ENCODE data around the gene ZFYVE21. TPM values are rescaled to one million over a fixed set of nuclear protein-coding genes. Genes with fewer than 3 reads are reported as not detected.

Gene ZFYVE21
- total RNA-seq, 2 experiments from 2014 or later = 17.4 to 18.6 TPM

DNA sequence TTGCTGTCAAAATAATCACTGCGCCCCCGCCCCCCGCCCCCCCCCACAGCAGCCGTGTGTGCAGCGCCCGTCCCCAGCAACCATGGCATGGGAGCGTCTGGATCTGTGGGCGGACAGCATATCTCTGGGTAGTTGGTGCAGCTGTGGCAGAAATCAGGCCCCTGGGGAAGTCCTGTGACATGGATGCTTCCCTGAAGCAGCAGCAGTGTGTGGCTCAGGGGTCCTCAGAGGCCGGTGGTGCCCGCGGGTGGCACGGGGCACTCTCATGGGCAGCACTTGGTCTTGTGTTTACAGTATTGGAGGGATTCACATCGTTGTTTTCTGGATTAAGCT, 19.6 kb upstream of the ZFYVE21 start:
- Mint-ChIP-seq H3K36me3 (peaks cover 4% of the 10 kb centered on the region), H3K4me1 (no peaks in the 10 kb centered on the region), H3K27me3 (no peaks in the 10 kb centered on the region), H3K27ac (no peak overlapping the region), H3K9me3 (ENCODE audit: low read depth) (no peaks in the 10 kb centered on the region), H3K4me3 (no peak overlapping the region)
- DNase-seq (no peak), ATAC-seq (no peak)
- CTCF ChIA-PET = no interaction called here

- Mint-ChIP-seq H3K4me1 (no peaks in the 10 kb centered on the region), H3K27me3 (no peaks in the 10 kb centered on the region), H3K9me3 (ENCODE audit: low read depth) (no peaks in the 10 kb centered on the region), H3K36me3 (peaks cover 4% of the 10 kb centered on the region), H3K27ac (no peak overlapping the region), H3K4me3 (no peak overlapping the region)
- CTCF ChIA-PET = no interaction called here
- no peak for ATAC-seq
- DNase-seq = no peak
Measured at GRCh38 chr14:103696466-103697071, 19.0 kb upstream of the ZFYVE21 start.

GRCh38 chr14:103697206-103697602, 18.4 kb upstream of the ZFYVE21 start:
- H3K4me3 Mint-ChIP-seq = no peak overlapping the region
- CTCF ChIA-PET = no interaction called here
- no peaks in the 10 kb centered on the region for H3K4me1 Mint-ChIP-seq
- ATAC-seq (no peak), DNase-seq (no peak)
- no peak overlapping the region for H3K27ac Mint-ChIP-seq
- H3K36me3 Mint-ChIP-seq = peaks cover 4% of the 10 kb centered on the region
- H3K9me3 Mint-ChIP-seq (ENCODE audit: low read depth) = no peaks in the 10 kb centered on the region
- H3K27me3 Mint-ChIP-seq = no peaks in the 10 kb centered on the region

DNA sequence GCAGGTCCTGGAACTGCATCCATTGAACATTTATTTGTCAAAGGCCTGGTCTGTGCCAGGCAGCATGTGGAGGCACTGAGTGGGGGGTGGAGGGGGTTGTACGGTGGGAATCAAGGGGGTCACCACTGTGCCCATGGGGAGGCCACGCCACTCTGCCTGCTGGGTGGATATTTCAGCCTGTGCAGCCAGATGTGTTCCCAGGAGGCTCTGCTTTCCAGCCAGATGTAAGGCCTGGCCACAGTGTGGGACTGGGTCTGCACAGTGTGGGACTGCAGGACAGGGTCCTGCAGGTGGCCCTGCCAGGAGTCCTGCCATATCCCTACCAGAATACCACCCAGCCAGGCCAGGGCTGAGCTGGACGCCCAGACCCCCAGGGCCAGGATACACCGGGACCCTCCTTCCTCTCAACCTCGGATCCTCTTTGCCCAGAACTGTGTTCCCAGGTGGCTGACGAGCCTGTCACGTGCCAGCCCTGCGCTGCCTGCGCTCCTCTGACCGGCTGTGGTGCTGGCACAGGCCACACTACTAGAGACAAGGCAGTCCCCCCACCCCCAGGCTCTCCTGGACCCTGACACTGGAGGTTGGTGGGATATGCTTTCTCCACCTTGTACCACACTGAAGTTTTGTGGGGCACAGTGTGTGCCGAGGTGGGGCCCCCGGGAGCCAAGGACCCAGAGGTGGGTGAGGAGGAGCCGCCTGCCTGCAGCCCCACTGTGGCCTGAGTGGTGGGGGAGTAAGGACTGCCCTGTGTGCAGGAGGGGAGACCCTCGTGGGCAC, 17.8 kb upstream of the ZFYVE21 start:
- no peaks in the 10 kb centered on the region for H3K27me3 Mint-ChIP-seq
- peaks cover 4% of the 10 kb centered on the region for H3K36me3 Mint-ChIP-seq
- no peak overlapping the region for H3K27ac Mint-ChIP-seq
- ATAC-seq (no peak), DNase-seq (no peak)
- no peak overlapping the region for H3K4me3 Mint-ChIP-seq
- no peaks in the 10 kb centered on the region for H3K9me3 Mint-ChIP-seq (ENCODE audit: low read depth)
- H3K4me1 Mint-ChIP-seq = no peaks in the 10 kb centered on the region
- CTCF ChIA-PET = no interaction called here

DNA sequence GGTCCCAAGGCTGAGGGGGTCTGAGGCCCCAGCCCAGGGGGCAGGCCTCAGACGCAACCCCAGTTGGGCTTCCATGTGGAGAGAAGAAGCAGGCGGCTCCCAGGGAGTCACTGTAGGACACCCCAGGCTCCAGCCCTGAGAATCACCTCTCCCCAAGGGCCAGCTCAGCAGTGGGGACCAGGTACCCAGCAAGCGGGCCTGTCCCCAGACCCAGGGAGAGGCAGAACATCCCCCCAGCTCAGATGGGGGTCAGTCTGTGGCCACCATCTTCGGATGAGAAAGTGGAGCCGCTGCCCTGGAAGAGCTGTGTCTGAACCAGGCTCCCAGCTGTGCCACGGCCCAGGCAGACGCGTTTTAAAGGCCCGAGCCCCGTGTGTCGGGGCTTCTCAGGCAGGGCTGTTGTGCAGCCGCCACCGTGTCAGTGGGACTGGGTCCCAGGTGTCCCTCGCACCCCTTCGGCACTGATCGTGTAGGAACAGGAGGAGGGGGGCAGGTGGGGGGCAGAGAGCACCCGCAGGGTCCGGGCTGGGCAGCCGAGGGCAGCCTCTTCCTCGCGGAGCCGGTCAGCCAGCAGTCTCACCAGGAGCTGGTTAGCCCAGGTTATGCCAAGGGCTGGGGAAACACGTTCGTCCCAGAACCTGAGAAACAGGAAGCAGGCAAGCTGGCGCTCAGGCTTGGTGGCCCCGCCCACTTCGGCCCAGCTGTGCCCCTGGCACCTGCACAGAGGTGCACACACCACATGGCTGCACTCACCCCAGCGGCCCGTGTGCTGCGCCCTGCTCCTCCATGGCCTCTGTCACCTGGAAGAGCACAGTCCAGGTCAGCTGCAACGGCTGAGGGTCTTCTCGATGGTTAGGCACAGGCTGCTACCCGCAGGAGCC, 17.0 kb upstream of the ZFYVE21 start:
- H3K27ac Mint-ChIP-seq = no peak overlapping the region
- no peaks in the 10 kb centered on the region for H3K9me3 Mint-ChIP-seq (ENCODE audit: low read depth)
- no peaks in the 10 kb centered on the region for H3K4me1 Mint-ChIP-seq
- no peaks in the 10 kb centered on the region for H3K27me3 Mint-ChIP-seq
- ATAC-seq (no peak), DNase-seq (no peak)
- no peak overlapping the region for H3K4me3 Mint-ChIP-seq
- H3K36me3 Mint-ChIP-seq = peaks cover 5% of the 10 kb centered on the region
- CTCF ChIA-PET = interaction anchor here (0.6 kb wide), 1 partner anchor 216 kb away, joined by 3 read pairs; no protein-coding TSS in a partner anchor

DNA sequence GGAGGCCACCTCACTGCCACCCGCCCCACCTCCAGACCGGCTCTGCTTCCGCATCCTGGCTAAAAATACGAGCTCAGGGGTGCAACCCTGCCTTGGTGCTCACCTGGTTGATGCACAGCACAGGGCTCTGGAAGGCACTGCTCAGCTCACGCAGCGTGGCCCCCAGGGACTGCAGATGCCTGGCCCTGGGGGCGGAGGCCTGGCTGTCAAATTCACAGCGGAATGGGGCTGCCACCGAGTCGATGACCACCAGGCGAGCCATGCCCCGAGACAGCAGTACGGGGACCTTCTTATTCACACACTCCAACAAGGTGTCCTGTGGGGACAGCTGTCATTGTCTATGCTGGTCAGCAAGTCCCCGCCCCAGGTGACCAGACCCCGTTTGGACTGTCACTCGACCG, 16.3 kb upstream of the ZFYVE21 start:
- Mint-ChIP-seq H3K36me3 (peaks cover 7% of the 10 kb centered on the region), H3K4me1 (no peaks in the 10 kb centered on the region), H3K9me3 (ENCODE audit: low read depth) (no peaks in the 10 kb centered on the region), H3K4me3 (no peak overlapping the region), H3K27ac (no peak overlapping the region), H3K27me3 (no peaks in the 10 kb centered on the region)
- DNase-seq = no peak
- CTCF ChIA-PET = interaction anchor here (0.6 kb wide), 1 partner anchor 216 kb away, joined by 3 read pairs; no protein-coding TSS in a partner anchor
- no peak for ATAC-seq

DNA sequence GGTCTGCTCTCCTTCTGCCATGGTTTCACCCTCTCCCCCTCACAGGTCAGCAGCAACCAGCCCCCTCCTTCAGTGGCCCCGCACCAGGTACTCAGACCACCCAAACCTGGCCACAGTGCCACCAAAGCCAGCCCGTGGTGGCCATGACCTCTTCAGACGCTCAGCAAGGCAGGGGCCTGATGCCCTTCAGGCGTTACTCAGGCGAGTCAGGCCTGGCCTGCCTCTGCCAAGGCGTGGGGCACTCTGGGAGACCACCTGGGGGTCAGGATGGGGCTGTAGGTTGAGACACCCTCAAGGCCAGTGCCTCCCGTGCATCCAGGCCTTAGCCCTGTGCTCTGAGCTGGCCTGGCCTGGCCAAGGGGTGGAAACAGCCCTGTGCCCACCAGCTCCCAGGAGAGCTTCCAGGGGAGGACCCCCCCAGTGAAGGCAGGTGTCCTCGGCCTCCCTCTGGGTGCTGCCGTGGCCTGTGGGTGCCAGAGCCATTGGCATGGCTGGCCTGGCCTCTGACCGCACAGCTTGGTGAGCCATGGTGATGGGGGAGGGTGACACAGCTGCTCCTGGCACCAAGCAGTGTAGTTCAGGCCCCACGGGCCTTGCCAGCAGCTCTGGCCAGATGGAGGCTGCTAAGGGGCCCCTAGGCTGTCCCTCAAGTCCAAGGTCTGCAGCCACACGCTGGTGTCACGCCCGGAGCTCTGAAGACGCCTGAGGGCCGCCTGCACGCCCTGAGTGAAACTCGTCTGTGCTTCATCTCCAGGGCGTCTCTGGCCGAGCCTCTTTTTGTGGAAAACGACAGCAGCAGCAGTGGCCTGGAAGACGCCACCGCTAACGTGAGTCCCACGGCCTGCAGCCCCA, 15.5 kb upstream of the ZFYVE21 start:
- CTCF ChIA-PET = no interaction called here
- Mint-ChIP-seq H3K9me3 (ENCODE audit: low read depth) (no peaks in the 10 kb centered on the region), H3K27ac (no peak overlapping the region), H3K27me3 (no peaks in the 10 kb centered on the region), H3K36me3 (peaks cover 11% of the 10 kb centered on the region), H3K4me3 (no peak overlapping the region), H3K4me1 (peaks cover 7% of the 10 kb centered on the region)
- no peak for DNase-seq
- no peak for ATAC-seq

GRCh38 chr14:103700753-103701490, 14.7 kb upstream of the ZFYVE21 start:
- peaks cover 12% of the 10 kb centered on the region for H3K36me3 Mint-ChIP-seq
- no peaks in the 10 kb centered on the region for H3K27me3 Mint-ChIP-seq
- peaks cover 11% of the 10 kb centered on the region for H3K4me1 Mint-ChIP-seq
- H3K9me3 Mint-ChIP-seq (ENCODE audit: low read depth) = no peaks in the 10 kb centered on the region
- no peak for DNase-seq
- no peak overlapping the region for H3K4me3 Mint-ChIP-seq
- CTCF ChIA-PET = no interaction called here
- no peak overlapping the region for H3K27ac Mint-ChIP-seq
- no peak for ATAC-seq

DNA sequence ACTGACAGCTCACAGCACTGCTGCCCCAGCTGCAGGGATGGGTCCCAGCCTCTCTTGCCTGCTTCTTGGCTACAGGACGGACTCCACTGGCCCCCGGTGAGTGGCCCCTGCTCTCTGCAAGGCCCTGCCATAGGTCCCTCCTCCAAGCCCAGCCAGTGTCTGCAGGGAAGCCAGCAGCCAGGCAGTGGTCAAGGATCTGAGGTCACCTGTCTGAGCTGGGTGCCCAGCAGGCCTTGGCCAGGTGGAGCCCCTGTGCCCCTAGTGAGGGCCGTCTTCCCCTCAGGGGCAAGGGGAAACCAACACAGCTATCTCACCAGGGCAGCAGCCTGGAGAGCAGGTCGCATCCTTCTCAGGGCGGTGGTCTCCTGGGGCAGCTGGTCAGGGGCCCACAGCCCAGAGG, 13.5 kb upstream of the ZFYVE21 start:
- H3K4me3 Mint-ChIP-seq = no peak overlapping the region
- no peaks in the 10 kb centered on the region for H3K9me3 Mint-ChIP-seq (ENCODE audit: low read depth)
- ATAC-seq (no peak), DNase-seq (no peak)
- H3K4me1 Mint-ChIP-seq = peaks cover 11% of the 10 kb centered on the region
- CTCF ChIA-PET = no interaction called here
- H3K27ac Mint-ChIP-seq = no peak overlapping the region
- H3K36me3 Mint-ChIP-seq = peaks cover 12% of the 10 kb centered on the region
- H3K27me3 Mint-ChIP-seq = no peaks in the 10 kb centered on the region

DNA sequence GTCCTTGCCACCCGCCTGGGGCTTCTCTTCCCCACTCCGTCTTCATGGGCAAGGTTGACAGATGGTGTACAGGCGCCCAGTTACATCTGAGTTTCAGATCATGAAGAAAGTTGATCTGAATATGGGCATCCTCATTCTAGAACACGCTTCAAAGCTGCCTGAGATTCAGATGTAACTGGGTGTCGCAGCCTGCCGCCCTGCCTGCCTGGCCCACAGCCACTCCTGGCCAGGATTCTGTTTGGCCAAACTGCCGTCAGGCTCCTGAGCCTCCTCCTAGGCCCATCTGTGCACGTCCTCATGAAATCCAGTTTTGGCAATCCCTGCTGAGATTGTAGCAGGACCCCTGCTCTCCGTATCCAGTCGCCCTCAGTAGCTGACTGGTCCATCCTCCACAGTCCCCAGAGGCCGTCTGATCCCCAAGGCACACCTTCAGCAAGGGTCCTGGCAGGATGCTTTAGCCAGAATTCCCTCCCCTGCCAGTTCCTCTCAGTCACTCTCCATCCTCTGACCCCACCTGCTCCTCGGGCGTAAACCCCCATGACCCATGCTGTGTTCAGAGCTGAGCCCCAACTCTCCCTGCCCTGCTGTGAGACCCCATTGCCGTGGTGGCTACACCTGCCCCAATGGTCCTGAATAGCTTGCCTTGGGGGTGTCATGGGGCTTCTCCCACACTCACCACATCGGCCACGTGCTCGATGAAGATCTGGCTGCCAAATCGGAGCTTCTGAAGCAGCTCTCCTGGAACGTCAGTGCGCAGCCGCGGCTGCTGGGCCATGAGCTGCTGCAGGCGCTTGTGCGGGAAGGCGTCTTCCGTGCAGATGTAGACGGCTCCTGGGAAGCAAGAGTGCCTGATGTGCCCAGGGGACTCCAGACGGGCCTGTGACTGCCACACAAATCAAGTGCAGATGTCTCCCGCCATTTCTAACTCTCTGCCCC, 12.8 kb upstream of the ZFYVE21 start:
- ATAC-seq (no peak), DNase-seq (no peak)
- Mint-ChIP-seq H3K4me1 (peaks cover 11% of the 10 kb centered on the region), H3K4me3 (no peak overlapping the region), H3K27ac (no peak overlapping the region), H3K36me3 (peaks cover 12% of the 10 kb centered on the region), H3K9me3 (ENCODE audit: low read depth) (no peaks in the 10 kb centered on the region), H3K27me3 (no peaks in the 10 kb centered on the region)
- CTCF ChIA-PET = interaction anchor here (0.8 kb wide), 1 partner anchor 88 kb away, joined by 3 read pairs; no protein-coding TSS in a partner anchor

- CTCF ChIA-PET = interaction anchor here (1.2 kb wide), 1 partner anchor 51 kb away, joined by 3 read pairs; no protein-coding TSS in a partner anchor
- ATAC-seq = no peak
- H3K27me3 Mint-ChIP-seq = no peaks in the 10 kb centered on the region
- H3K27ac Mint-ChIP-seq = no peak overlapping the region
- no peaks in the 10 kb centered on the region for H3K9me3 Mint-ChIP-seq (ENCODE audit: low read depth)
- H3K4me3 Mint-ChIP-seq = no peak overlapping the region
- H3K36me3 Mint-ChIP-seq = peaks cover 17% of the 10 kb centered on the region
- peaks cover 11% of the 10 kb centered on the region for H3K4me1 Mint-ChIP-seq
- DNase-seq = no peak
Measured at GRCh38 chr14:103703433-103704385, 11.9 kb upstream of the ZFYVE21 start.

All from activated CD8-positive, alpha-beta memory T cell treated with anti-CD3 and anti-CD28 coated beads, Interleukin-2, amount 10 ng/mL, durations not matched to agents 7 days and 5 days (primary cell).